Measurements from ENCODE around the gene PPT2. TPM values are rescaled to one million over a fixed set of nuclear protein-coding genes. Genes with fewer than 3 reads are reported as not detected.
A peak's percentile ranks its signal among the peaks of the same experiment; 100 is the strongest.

The PPT2 gene
- total and polyA plus RNA-seq, 2 of the 13 experiments (the other 11 are each of a cell fraction or from before 2014, with no cell fraction given): 39.2 to 61.8 TPM

DNA sequence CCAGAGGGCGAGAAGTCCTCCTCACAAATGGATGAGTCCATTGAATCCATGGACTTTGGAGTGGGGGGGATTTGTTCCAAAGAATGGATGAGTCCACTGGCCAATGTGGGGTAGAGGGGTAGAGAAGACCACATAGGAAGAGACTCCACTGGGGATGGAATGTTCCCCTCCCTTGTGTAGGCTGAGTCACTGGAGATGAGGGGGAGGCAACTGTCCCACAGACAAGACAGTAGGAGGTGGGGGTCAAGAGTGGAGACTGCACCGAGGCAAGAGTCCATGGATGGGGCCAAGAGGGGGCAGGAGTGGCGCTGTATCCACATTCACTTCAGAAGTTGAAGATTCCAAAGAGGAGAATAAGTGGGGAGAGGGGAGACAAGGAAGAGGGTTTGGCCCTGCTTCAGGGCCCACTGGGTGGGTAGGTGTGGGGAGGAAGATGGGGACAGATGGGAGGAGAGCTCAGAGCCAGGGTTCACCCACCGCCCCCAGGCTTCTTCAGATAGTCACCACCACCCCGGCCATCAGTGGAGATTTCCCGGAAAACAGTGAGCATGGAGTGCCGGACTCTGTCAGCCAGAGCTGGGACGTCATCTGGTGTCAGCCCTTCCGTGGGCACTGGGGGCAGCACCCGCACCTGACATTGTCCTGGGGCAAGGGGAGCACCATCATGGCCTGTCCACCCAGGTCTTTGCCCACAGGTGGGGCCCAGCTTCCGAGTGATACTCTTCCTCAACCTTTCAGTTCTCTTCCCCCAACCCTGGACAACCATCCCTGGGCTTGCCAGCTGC is 15.1 kb downstream of the PPT2 start (continued):
- TF ChIP-seq, protein P1, sequence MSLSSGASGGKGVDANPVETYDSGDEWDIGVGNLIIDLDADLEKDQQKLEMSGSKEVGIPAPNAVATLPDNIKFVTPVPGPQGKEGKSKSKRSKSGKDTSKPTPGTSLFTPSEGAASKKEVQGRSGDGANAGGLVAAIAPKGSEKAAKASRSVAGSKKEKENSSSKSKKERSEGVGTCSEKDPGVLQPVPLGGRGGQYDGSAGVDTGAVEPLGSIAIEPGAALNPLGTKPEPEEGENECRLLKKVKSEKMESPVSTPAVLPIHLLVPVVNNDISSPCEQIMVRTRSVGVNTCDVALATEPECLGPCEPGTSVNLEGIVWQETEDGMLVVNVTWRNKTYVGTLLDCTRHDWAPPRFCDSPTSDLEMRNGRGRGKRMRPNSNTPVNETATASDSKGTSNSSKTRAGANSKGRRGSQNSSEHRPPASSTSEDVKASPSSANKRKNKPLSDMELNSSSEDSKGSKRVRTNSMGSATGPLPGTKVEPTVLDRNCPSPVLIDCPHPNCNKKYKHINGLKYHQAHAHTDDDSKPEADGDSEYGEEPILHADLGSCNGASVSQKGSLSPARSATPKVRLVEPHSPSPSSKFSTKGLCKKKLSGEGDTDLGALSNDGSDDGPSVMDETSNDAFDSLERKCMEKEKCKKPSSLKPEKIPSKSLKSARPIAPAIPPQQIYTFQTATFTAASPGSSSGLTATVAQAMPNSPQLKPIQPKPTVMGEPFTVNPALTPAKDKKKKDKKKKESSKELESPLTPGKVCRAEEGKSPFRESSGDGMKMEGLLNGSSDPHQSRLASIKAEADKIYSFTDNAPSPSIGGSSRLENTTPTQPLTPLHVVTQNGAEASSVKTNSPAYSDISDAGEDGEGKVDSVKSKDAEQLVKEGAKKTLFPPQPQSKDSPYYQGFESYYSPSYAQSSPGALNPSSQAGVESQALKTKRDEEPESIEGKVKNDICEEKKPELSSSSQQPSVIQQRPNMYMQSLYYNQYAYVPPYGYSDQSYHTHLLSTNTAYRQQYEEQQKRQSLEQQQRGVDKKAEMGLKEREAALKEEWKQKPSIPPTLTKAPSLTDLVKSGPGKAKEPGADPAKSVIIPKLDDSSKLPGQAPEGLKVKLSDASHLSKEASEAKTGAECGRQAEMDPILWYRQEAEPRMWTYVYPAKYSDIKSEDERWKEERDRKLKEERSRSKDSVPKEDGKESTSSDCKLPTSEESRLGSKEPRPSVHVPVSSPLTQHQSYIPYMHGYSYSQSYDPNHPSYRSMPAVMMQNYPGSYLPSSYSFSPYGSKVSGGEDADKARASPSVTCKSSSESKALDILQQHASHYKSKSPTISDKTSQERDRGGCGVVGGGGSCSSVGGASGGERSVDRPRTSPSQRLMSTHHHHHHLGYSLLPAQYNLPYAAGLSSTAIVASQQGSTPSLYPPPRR (CRISPR knock-in tag; IDR thresholded peaks at IDR 0.05; ENCODE audit: borderline replicate concordance): no peak
- TF ChIP-seq, protein P2, sequence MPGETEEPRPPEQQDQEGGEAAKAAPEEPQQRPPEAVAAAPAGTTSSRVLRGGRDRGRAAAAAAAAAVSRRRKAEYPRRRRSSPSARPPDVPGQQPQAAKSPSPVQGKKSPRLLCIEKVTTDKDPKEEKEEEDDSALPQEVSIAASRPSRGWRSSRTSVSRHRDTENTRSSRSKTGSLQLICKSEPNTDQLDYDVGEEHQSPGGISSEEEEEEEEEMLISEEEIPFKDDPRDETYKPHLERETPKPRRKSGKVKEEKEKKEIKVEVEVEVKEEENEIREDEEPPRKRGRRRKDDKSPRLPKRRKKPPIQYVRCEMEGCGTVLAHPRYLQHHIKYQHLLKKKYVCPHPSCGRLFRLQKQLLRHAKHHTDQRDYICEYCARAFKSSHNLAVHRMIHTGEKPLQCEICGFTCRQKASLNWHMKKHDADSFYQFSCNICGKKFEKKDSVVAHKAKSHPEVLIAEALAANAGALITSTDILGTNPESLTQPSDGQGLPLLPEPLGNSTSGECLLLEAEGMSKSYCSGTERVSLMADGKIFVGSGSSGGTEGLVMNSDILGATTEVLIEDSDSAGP (CRISPR knock-in tag; IDR thresholded peaks at IDR 0.05; ENCODE audit: borderline replicate concordance): no peak
- TF ChIP-seq, protein P3, sequence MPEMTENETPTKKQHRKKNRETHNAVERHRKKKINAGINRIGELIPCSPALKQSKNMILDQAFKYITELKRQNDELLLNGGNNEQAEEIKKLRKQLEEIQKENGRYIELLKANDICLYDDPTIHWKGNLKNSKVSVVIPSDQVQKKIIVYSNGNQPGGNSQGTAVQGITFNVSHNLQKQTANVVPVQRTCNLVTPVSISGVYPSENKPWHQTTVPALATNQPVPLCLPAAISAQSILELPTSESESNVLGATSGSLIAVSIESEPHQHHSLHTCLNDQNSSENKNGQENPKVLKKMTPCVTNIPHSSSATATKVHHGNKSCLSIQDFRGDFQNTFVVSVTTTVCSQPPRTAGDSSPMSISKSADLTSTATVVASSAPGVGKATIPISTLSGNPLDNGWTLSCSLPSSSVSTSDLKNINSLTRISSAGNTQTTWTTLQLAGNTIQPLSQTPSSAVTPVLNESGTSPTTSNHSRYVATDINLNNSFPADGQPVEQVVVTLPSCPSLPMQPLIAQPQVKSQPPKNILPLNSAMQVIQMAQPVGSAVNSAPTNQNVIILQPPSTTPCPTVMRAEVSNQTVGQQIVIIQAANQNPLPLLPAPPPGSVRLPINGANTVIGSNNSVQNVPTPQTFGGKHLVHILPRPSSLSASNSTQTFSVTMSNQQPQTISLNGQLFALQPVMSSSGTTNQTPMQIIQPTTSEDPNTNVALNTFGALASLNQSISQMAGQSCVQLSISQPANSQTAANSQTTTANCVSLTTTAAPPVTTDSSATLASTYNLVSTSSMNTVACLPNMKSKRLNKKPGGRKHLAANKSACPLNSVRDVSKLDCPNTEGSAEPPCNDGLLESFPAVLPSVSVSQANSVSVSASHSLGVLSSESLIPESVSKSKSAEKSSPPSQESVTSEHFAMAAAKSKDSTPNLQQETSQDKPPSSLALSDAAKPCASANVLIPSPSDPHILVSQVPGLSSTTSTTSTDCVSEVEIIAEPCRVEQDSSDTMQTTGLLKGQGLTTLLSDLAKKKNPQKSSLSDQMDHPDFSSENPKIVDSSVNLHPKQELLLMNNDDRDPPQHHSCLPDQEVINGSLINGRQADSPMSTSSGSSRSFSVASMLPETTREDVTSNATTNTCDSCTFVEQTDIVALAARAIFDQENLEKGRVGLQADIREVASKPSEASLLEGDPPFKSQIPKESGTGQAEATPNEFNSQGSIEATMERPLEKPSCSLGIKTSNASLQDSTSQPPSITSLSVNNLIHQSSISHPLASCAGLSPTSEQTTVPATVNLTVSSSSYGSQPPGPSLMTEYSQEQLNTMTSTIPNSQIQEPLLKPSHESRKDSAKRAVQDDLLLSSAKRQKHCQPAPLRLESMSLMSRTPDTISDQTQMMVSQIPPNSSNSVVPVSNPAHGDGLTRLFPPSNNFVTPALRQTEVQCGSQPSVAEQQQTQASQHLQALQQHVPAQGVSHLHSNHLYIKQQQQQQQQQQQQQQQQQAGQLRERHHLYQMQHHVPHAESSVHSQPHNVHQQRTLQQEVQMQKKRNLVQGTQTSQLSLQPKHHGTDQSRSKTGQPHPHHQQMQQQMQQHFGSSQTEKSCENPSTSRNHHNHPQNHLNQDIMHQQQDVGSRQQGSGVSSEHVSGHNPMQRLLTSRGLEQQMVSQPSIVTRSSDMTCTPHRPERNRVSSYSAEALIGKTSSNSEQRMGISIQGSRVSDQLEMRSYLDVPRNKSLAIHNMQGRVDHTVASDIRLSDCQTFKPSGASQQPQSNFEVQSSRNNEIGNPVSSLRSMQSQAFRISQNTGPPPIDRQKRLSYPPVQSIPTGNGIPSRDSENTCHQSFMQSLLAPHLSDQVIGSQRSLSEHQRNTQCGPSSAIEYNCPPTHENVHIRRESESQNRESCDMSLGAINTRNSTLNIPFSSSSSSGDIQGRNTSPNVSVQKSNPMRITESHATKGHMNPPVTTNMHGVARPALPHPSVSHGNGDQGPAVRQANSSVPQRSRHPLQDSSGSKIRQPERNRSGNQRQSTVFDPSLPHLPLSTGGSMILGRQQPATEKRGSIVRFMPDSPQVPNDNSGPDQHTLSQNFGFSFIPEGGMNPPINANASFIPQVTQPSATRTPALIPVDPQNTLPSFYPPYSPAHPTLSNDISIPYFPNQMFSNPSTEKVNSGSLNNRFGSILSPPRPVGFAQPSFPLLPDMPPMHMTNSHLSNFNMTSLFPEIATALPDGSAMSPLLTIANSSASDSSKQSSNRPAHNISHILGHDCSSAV (CRISPR knock-in tag; IDR thresholded peaks at IDR 0.05; ENCODE audit: borderline replicate concordance): no peak
- TF ChIP-seq POLR2A (IDR thresholded peaks at IDR 0.05; ENCODE audit: insufficient read depth in 1 of 2, low read depth in 2 of 2, low read length in 2 of 2): peak; percentile 22 to 26; a peak in 1 of 4 replicates
- no peak for TF ChIP-seq ZNF570 (CRISPR knock-in tag; IDR thresholded peaks at IDR 0.05; ENCODE audit: borderline replicate concordance)
- no peak for TF ChIP-seq TGIF2 (CRISPR knock-in tag; IDR thresholded peaks at IDR 0.05)
- TF ChIP-seq HNF4A (CRISPR knock-in tag; IDR thresholded peaks at IDR 0.05): 0 out of 2 replicates have a peak, but pooled peaks have one; percentile 32
- TF ChIP-seq, protein P4, sequence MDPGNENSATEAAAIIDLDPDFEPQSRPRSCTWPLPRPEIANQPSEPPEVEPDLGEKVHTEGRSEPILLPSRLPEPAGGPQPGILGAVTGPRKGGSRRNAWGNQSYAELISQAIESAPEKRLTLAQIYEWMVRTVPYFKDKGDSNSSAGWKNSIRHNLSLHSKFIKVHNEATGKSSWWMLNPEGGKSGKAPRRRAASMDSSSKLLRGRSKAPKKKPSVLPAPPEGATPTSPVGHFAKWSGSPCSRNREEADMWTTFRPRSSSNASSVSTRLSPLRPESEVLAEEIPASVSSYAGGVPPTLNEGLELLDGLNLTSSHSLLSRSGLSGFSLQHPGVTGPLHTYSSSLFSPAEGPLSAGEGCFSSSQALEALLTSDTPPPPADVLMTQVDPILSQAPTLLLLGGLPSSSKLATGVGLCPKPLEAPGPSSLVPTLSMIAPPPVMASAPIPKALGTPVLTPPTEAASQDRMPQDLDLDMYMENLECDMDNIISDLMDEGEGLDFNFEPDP (CRISPR knock-in tag; conservative IDR thresholded peaks at IDR 0.05): no peak
- peak; percentile 19 for TF ChIP-seq RBM22 (optimal IDR thresholded peaks at IDR 0.05; ENCODE audit: low read length)
- no peak for TF ChIP-seq STAT5B (CRISPR knock-in tag; IDR thresholded peaks at IDR 0.05)
